Sigmoid colon (tissue), 7 donors: ENCODE measurements around the gene CEP85. TPM values are rescaled to one million over a fixed set of nuclear protein-coding genes. Genes with fewer than 3 reads are reported as not detected.

Experiments used
- DNase-seq: peaks from one replicate; pipeline ENCODE4 v3.0.0-alpha.2; 2019
- H3K27ac ChIP-seq, 4 donors: fragments of 200-600 bp; sonication (generic); one replicate each; pipeline ENCODE4 v1.5.1; 2016 to 2019; ENCODE audit warnings: mild to moderate bottlenecking in 1 of 4
- H3K27me3 ChIP-seq, 3 donors: fragments of 200-600 bp; sonication (generic); one replicate each; pipeline ENCODE4 v1.5.1; 2019; ENCODE audit warnings: mild to moderate bottlenecking in 1 of 3
- H3K36me3 ChIP-seq, 4 donors: fragments of 200-600 bp; sonication (generic); one replicate each; pipeline ENCODE4 v1.5.1; 2016 to 2019
- H3K4me1 ChIP-seq, 4 donors: fragments of 200-600 bp; sonication (generic); one replicate each; pipeline ENCODE4 v1.5.1; 2017 to 2019
- H3K4me3 ChIP-seq, 4 donors: fragments of 200-600 bp; sonication (generic); one replicate each; pipeline ENCODE4 v1.5.1; 2017 to 2019; ENCODE audit warnings: mild to moderate bottlenecking in 2 of 4, moderate library complexity in 1 of 4
- H3K9me3 ChIP-seq, 4 donors: fragments of 200-600 bp in 3 of 4; sonication (generic) in 3 of 4; one replicate each; pipeline versions ENCODE4 v1.5.1 to v1.6.1; 2013 to 2019
- EP300 ChIP-seq, 4 donors: sonication (generic); formaldehyde crosslinking; IDR thresholded peaks; one replicate each; pipeline ENCODE4 v1.6.1; 2017; ENCODE audit warnings: antibody characterized with exemption in 4 of 4
- POLR2A ChIP-seq, 2 donors: fragments of 450-650 bp; IDR thresholded peaks; one replicate each; pipeline ENCODE4 v1.6.1; 2016; ENCODE audit warnings: antibody characterized with exemption in 2 of 2, mild to moderate bottlenecking in 2 of 2, moderate library complexity in 2 of 2
- POLR2AphosphoS5 ChIP-seq, 4 donors: sonication (generic); formaldehyde crosslinking; IDR thresholded peaks; one replicate each; pipeline ENCODE4 v1.6.1; 2017; ENCODE audit warnings: antibody characterized with exemption in 4 of 4
- WGBS, 2 donors: extraction: QIAGEN DNeasy Blood & Tissue Kit; methylation state at CpG; one replicate each; pipeline ENCODE4 v1.1.7; 2013; 5-methylcytosine and 5-hydroxymethylcytosine counted together
- intact Hi-C: fragments of 100-400 bp; cut with DNase I; formaldehyde crosslinking; loops from one replicate; pipeline ENCODE4 v1.15.1; 2023
- polyA plus RNA-seq, 3 donors: library from polyadenylated mRNA; stranded (reverse); fragments of 200-250 nt; gene quantifications; one replicate each; pipeline ENCODE4 v1.2.3, GENCODE V29; 2013
- total RNA-seq, 4 donors: library from RNA; depleted of rRNA; stranded (reverse); fragments of >200 nt; gene quantifications; one replicate each; pipeline ENCODE4 v1.1.0, GENCODE V29; 2016
- TF ChIP-seq, protein P1 (sequence below), 4 experiments: fragments of 450-650 bp in 3 of 4; fragments of 200-600 bp in 1 of 4; IDR thresholded peaks; one replicate each; pipeline ENCODE4 v1.5.1; 2016 to 2019; ENCODE audit warnings: antibody characterized with exemption in 4 of 4, mild to moderate bottlenecking in 3 of 4, moderate library complexity in 2 of 4
- donor health status: healthy with polysubstance abuse.
- donor health status: Bipolar disorder and iron deficiency.
- donor health status: healthy.

The CEP85 gene
- total and polyA plus RNA-seq, 7 donors: 1.9 to 12.9 (median 3.9) TPM

- no peak for DNase-seq
- Histone ChIP-seq H3K36me3 (peaks cover 0 to 5% (median 2%) of the 10 kb centered on the region in 4 donors), H3K9me3 (no peaks in the 10 kb centered on the region), H3K27ac (peak overlapping the region; percentile 88 to 98 (median 91)), H3K4me3 (no peak overlapping the region), H3K4me1 (peaks cover 0 to 59% (median 49%) of the 10 kb centered on the region in 4 donors), H3K27me3 (no peaks in the 10 kb centered on the region)
- 7 to 41% methylated on average over 4 of the region's 4 CpGs for WGBS, 2 donors
- intact Hi-C loops: loop anchor here (5.0 kb wide), 3 partner anchors 111 to 194 kb away; partner anchors contain the start of genes C1orf232, DHDDS, HMGN2 and ZNF593
- TF ChIP-seq, protein P1, sequence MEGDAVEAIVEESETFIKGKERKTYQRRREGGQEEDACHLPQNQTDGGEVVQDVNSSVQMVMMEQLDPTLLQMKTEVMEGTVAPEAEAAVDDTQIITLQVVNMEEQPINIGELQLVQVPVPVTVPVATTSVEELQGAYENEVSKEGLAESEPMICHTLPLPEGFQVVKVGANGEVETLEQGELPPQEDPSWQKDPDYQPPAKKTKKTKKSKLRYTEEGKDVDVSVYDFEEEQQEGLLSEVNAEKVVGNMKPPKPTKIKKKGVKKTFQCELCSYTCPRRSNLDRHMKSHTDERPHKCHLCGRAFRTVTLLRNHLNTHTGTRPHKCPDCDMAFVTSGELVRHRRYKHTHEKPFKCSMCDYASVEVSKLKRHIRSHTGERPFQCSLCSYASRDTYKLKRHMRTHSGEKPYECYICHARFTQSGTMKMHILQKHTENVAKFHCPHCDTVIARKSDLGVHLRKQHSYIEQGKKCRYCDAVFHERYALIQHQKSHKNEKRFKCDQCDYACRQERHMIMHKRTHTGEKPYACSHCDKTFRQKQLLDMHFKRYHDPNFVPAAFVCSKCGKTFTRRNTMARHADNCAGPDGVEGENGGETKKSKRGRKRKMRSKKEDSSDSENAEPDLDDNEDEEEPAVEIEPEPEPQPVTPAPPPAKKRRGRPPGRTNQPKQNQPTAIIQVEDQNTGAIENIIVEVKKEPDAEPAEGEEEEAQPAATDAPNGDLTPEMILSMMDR (IDR thresholded peaks at IDR 0.05): no peak
- no peak for TF ChIP-seq EP300 (IDR thresholded peaks at IDR 0.05)
- no peak for TF ChIP-seq POLR2AphosphoS5 (IDR thresholded peaks at IDR 0.05)
- no peak for TF ChIP-seq POLR2A (IDR thresholded peaks at IDR 0.05)
Measured at GRCh38 chr1:26278303-26278702, 44.3 kb downstream of the CEP85 start.

GRCh38 chr1:26278724-26279455 lies 44.9 kb downstream of the CEP85 start:
- intact Hi-C loops: loop anchor here (5.0 kb wide), 3 partner anchors 112 to 193 kb away; partner anchors contain the start of genes C1orf232, DHDDS, HMGN2 and ZNF593
- no peaks in the 10 kb centered on the region for H3K9me3 ChIP-seq
- DNase-seq: no peak
- peaks cover 0 to 59% (median 49%) of the 10 kb centered on the region in 4 donors for H3K4me1 ChIP-seq
- WGBS, 2 donors: 10 to 38% methylated on average over 9 of the region's 9 CpGs
- H3K4me3 ChIP-seq: peak overlapping the region; percentile 72 to 84 (median 77)
- peaks cover 0 to 5% (median 2%) of the 10 kb centered on the region in 4 donors for H3K36me3 ChIP-seq
- TF ChIP-seq POLR2A (IDR thresholded peaks at IDR 0.05) (no peak), POLR2AphosphoS5 (IDR thresholded peaks at IDR 0.05) (peak in 2 of 4 donors; percentile 26 to 45)
- H3K27ac ChIP-seq: peak overlapping the region; percentile 88 to 98 (median 91)
- H3K27me3 ChIP-seq: no peaks in the 10 kb centered on the region

GRCh38 chr1:26279456-26280332 lies 45.7 kb downstream of the CEP85 start, which contains the start of gene SH3BGRL3:
Gene SH3BGRL3 (plus strand): TSS chr1:26280086. CDS start chr1:26280156, 70 bp downstream.
- WGBS, 2 donors: 1% methylated on average over 66 of the region's 66 CpGs
- H3K27me3 ChIP-seq: no peaks in the 10 kb centered on the region
- H3K9me3 ChIP-seq: no peaks in the 10 kb centered on the region
- H3K36me3 ChIP-seq: peaks cover 0 to 5% (median 2%) of the 10 kb centered on the region in 4 donors
- peaks cover 0 to 65% (median 54%) of the 10 kb centered on the region in 4 donors for H3K4me1 ChIP-seq
- DNase-seq: peak; percentile 94
- peak within 1 kb of the TSS; percentile 88 to 98 (median 91) for H3K27ac ChIP-seq
- H3K4me3 ChIP-seq: peak within 1 kb of the TSS; percentile 72 to 84 (median 77)
- intact Hi-C loops: loop anchor here (5.0 kb wide), 4 partner anchors 47 to 193 kb away; partner anchors contain the start of genes C1orf232, CEP85, DHDDS and HMGN2
- TF ChIP-seq POLR2A (IDR thresholded peaks at IDR 0.05) (peak; percentile 70 to 91), POLR2AphosphoS5 (IDR thresholded peaks at IDR 0.05) (peak; percentile 79 to 94 (median 90)), EP300 (IDR thresholded peaks at IDR 0.05) (peak in 1 of 4 donors; percentile 37)
- TF ChIP-seq, protein P1 (IDR thresholded peaks at IDR 0.05): peak in 3 of 4 experiments; percentile 8 to 24 (median 17)

GRCh38 chr1:26280333-26281042 lies 46.5 kb downstream of the CEP85 start:
- TF ChIP-seq POLR2A (IDR thresholded peaks at IDR 0.05) (no peak), EP300 (IDR thresholded peaks at IDR 0.05) (no peak), POLR2AphosphoS5 (IDR thresholded peaks at IDR 0.05) (no peak)
- TF ChIP-seq, protein P1 (IDR thresholded peaks at IDR 0.05): no peak
- intact Hi-C loops: loop anchor here (5.0 kb wide), 1 partner anchor 48 kb away; the partner anchor contains the start of gene CEP85

More at GRCh38 chr1:26280333-26281042, 46.5 kb downstream of the CEP85 start:
- Histone ChIP-seq H3K9me3 (no peaks in the 10 kb centered on the region), H3K36me3 (peaks cover 0 to 5% (median 2%) of the 10 kb centered on the region in 4 donors), H3K27me3 (no peaks in the 10 kb centered on the region), H3K27ac (peak overlapping the region; percentile 88 to 98 (median 91)), H3K4me1 (peaks cover 0 to 69% (median 57%) of the 10 kb centered on the region in 4 donors), H3K4me3 (peak overlapping the region; percentile 72 to 84 (median 77))
- DNase-seq: no peak
- 24 to 32% methylated on average over 20 of the region's 20 CpGs for WGBS, 2 donors
